HG03045 (cell line): ENCODE results near the gene COA8.

Experiments used
- ATAC-seq: cut with Tn5 transposase; IDR thresholded peaks from one replicate; pipeline ENCODE4 v1.9.1; 2021; ENCODE audit warnings: mild to moderate bottlenecking, moderate library complexity; ENCODE audit not compliant: unreplicated experiment

Gene COA8

DNA sequence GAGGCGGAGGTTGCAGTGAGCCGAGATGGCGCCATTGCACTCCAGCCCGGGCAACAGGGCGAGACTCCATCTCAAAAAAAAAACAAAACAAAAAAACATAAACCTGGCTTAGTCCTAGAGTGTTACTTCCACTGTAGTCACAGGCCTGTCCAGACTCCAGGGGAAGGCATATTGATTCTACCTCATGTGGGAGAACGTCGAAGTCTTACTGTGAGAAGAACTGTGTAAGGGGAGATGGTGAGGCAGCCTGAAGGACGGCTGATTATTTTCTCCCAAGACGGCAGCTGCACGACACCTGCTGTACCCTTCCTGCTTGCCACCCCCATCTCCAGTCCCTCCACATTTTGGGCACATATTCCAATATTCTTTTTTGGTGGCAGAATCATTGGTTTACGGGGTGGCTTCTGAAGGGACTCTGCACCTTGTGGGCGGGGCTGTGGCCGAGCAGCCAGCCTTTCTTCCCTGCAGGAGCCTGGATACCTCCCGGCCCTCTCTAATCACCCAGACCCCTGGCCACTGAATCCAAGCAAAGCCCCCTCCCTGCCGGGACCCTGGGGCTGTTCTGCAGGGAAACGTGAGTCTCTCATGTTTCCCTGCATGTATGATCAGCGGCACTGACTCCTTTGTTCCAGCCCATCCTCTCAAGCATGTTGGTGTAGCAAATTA is 54.0 kb downstream of the COA8 start:
- ATAC-seq, result no peak

DNA sequence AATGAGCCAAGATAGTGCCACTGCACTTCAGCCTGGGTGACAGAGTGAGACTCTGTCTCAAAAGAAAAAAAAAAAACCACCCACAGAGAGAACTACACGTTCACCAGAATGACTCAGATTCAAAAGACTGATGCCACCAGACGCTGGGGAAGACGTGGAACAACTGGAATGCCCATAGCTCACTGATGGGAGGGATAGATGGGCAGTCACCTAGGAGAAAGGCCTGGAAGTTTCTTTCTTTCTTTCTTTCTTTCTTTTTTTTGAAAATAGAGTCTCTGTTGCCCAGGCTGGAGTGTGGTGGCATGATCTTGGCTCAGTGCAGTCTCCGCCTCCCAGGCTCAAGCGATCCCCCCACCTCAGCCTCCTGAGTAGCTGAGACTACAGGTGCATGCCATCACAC is 56.3 kb downstream of the COA8 start:
- ATAC-seq, result no peak

DNA sequence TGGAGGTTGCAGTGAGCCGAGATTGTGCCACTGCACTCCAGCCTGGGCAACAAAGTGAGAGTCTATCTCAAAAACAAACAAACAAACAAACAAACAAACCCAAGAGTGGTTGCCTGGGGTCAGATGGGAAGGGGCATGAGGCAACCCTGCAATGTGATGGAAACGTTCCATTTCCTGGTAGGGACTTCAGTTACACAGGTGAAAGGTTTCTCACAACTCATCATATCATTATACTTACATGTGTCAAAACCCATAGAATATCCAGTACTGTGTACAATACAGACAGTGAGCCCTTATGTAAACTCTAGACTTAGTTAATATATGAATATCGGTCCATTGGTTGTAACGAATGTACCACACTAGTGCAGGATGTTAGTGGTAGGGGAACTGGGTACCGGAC is 59.1 kb downstream of the COA8 start:
- no peak for ATAC-seq

DNA sequence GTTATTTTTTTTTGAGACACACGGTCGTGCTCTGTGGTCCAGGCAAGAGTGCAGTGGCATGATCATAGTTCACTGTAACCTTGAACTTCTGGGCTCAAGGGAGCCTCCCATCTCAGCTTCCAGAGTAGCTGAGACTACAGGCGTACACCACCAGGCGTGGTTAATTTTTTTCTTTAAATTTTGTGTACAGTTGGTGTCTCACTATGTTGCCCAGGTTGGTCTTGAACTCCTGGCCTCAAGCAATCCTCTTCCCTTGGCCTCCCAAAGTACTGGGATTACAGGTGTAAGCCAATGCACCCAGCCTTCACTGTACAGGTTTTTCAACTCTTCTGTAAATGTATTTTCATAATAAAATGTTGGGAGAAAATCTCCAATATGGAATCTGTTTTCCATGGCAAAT is 60.5 kb downstream of the COA8 start:
- no peak for ATAC-seq

DNA sequence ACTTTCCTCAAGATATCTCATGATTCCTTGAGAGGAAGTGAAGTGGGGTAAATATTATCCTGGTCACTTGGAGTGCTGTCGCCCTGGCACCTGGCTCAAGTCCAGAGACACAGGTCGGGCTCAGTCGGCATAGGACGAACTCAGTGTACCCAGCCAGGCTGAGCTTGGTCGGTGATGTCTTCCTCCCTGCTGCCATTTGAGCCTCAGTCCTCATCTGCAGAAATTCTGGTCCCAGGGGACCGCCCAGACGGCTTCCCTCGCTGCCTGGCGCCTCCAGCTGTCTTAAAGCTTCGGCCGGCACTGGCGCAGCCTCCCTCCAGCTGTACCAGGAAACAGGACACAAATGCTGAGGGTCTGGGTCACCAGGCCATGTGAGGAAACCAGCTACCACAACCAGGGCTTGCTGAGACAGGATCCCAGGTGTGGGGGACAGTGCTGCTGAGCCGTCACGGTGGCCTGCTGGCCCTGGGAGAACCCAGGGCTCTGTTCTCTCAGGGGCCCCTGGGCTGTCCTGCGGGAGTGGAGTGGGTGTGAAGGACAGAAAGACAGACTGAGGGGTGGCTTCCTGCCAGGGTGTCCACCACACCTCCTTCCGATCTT is 61.2 kb downstream of the COA8 start:
- ATAC-seq, result no peak

DNA sequence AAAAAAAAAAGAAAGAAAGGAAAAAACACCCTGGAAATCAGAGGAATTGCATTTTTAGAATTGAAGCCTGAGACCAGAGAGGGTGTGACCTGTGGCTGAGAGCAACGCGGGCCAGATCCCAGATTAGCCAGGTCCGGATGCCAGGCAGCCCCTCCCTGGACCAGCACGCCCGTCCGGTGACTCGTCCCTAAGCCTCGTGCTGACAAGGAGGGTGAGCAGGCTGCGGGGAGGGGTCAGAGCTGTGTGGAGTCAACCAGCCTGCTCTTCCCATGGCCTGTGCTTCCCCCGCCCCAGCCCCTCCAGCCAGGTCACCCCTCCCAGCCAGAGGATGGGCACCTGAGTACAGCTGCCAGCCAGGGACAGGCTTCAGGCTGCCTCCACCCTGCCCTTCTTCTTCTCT is 62.1 kb downstream of the COA8 start:
- ATAC-seq, result no peak

DNA sequence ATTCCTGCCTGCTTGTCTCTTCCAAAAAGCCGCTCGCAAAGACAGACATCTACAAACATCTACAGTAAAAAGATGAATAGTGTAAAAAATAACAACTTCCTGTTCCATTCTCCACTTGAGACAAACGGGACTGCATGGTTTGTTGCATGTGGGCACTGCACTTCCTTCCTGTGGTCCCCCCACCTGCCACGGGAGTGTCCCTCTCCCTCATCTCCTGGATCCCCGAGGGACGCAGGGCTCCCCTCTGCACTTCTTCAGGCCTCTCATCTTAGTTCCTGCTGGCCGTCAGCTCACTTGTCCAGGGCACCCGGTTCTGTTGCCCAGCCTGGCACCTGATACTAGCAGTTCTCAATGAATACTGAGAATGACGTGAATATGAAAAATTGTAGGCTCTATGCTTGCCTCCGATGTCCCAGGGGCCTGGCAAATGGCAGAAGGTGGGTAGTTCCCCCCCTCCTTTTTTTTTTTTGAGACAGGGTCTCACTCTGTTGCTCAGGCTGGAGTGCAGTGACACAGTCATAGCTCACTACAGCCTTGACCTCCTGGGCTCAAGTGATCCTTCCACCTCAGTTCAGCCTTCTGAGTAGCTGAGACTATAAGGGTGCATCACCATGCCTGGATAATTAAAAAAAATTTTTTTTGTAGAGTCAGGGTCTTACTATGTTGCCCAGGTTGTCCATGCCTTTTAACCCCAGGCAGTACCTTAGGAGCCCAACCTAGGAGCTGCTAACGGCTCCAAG is 62.8 kb downstream of the COA8 start:
- no peak for ATAC-seq

DNA sequence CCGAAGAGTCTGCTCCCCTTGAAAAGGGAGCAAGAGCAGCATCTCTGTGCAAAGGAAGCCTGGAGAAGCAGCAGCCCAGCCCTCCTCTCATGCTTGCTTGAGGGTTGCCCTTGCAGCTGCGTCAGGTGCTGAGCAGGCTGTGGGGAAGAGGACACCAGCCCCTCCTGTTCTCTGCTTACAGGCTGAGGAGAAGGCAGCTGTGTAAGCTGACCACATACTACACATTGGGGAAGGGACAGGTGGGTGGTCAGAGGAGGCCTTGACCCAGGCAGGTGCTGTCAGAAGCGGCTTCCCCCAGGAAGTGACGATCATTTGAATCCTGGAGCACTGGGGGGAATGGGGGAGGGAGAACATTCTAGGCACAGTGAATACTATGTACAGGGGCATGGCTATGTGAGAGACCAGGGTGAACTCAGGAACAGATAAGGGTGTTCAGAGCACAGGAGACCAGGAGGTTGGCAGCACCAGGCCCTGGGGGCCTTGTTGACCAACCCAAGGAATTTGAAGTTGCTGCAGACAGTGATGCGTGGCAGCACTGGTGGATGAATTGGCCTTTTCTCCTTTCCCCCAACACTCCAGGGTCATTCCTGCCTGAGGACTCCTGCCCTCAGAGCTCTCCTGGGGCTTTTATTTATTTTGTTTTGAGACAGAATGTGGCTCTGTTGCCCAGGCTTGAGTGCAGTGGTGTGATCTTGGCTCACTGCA is 63.5 kb downstream of the COA8 start:
- ATAC-seq, result no peak

DNA sequence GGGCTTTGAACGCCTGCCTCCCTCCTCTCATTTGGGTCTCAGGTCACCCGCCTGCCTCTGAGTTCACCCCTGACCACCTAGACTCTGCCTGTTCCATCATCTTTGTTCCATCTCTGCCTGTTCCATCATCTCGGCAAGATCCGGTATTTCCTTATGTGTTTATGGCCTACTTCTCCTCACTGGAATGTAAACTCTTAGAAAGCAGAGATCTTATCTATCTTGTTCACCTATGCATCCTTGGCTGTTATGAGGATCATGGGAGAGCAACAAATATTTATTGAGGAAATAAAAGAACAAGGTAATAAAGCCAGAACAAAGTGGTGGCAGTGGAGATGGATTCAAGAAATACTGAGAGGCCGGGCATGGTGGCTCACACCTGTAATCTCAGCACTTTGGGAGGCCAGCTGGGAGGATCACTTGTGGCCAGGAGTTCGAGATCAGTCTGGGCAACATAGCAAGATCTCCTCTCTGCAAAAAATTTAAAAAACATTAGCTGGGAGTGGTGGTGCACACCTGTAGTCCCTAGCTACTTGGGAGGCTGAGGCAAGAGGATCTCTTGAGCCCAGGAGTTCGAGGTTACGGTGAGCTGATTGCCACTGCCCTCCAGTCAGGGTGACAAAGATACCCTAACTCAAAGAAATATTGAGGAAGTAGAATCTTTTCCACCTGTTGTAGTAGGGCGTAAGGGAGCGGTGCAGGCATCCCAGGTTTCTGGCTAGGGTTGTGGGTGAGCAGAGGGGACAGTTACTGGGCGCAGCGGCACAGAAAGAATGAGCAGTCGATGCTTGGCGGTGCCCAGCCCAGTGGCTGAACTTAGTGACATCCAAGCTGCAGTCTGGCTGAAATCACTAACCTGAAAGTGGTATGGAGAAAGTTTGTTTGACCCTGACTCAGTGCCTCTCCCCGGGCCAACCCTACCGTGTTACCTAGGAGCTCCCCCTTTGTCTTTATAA is 64.6 kb downstream of the COA8 start:
- ATAC-seq, result no peak

DNA sequence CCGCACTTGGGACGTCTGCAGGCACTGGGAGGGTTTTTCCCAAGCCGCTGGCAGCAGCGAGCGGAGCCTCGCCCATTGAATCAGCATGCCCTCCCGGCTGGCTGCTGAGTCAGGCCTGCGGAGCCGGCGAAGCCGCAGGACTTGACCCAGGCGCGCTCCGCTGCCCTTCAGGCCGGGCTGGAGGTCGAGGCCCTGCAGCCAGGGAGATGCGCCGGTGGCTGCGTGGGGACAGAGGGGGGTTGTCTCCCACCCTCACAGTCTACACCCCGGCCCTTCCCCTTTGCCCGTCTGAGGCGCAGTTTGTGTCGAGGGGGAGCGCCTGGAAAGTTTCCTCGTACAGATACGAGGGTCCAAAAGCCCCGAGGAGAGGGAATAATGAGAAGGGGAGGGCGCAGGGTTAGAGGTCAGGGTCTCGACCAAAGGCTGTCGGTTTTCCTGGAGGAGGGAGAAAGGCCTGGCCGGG is 65.5 kb downstream of the COA8 start:
- no peak for ATAC-seq

DNA sequence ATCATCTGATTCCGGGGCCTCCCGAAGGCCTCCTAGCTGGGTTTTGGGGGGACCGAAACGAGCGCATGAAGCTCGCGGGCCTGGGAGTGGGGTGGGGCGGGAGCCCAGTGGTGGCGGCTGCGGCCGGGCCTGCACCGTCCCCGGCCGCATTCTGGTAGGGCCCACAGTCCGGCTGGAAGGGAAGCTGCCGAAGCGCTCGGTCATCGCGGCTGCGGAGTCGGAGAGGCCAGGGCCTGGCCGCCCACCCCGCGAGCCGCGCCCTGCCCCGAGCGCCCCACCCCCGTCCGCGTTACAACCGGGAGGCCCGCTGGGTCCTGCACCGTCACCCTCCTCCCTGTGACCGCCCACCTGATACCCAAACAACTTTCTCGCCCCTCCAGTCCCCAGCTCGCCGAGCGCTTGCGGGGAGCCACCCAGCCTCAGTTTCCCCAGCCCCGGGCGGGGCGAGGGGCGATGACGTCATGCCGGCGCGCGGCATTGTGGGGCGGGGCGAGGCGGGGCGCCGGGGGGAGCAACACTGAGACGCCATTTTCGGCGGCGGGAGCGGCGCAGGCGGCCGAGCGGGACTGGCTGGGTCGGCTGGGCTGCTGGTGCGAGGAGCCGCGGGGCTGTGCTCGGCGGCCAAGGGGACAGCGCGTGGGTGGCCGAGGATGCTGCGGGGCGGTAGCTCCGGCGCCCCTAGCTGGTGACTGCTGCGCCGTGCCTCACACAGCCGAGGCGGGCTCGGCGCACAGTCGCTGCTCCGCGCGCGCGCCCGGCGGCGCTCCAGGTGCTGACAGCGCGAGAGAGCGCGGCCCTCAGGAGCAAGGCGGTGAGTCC is 66.1 kb downstream of the COA8 start, which contains the start of gene KLC1:
Gene KLC1, plus strand, starts transcription at position 528 of the 819 bp plus-strand sequence. CDS start 25,354 bp downstream, outside the sequence.
- peak; percentile 68 for ATAC-seq

DNA sequence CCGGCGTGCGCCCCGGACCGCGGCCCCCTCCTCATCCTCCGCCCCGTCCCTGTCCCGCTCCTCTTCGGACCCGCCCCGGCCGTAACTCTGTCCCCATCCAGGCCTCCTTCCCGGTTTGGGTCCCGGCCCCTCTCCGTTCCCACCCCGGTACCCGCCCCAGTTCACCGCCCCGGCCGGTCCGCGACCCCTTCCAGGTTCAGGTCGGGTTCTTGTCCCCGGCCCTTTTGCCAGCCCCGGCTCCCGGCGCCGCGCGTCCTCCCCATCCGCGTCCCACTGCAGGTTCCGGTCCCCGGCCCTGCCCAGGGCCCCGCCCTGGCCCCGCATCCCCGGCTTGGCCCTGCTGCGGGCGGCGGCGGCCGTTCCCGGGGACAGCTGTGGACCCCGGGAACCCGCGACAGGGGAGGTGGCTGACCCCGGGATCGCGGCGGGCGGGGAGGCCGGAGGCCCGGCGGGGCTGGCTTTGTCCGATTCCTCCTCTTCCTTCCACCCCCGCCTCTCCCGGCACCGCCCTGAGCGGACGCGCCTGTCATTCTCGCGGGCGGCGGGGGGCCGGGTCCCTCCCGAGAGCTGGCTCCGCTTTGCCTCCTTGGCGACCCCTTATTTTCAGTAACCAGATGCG is 66.9 kb downstream of the COA8 start:
- ATAC-seq, result peak; percentile 15

DNA sequence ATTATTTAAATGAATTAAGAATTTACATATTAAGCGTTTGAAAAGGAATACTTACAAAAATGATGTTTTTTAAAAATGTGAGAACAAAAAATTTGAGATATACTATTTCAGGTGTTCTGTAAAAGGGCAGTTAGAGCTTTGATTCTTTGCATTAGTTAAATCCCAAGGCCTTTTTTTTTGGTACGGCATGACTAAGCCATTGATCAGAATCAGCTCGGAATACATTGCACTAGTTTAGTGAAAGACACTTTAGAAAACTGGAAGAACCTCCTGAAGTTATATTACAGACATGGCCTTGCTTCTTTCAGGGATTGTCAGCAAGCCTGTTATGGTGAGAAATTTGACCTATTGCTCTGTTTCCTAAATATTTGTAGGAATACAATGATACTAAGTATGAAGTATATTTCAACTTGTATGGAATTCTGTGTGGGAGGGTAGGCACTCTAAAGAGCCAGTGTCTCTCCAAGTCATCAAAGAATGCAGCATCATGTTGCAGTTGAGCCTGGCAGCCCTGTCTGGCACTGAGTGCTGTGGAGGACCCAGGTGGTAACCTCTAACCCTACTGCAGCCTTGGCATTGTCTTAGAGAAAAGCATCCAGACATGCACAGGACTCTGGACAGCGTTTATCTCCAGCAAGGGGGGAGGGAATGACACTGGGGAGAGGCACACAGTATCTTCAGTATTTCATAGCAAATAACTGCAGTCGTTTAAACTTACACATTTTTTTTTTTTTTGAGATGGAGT is 67.8 kb downstream of the COA8 start:
- ATAC-seq, result no peak

DNA sequence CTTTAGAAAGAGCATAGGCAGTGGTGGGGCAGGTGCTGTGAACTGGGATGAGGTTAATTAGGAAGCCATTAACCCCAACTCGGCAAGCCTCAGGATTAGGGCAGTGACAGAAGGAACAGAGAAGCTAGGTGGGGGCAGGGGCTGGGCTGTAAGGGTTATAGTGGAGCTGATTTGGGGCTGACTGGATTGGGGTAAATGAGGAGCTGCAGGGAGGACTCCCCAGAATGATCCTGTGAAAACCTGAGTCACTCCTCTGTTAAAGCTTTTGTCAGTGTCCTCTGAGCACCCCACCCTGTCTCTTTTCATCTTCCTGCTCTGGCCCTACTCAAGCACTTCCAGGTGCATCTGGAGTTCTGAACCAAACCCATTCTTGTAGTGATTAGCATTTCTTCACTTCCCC is 70.6 kb downstream of the COA8 start:
- ATAC-seq, result no peak

DNA sequence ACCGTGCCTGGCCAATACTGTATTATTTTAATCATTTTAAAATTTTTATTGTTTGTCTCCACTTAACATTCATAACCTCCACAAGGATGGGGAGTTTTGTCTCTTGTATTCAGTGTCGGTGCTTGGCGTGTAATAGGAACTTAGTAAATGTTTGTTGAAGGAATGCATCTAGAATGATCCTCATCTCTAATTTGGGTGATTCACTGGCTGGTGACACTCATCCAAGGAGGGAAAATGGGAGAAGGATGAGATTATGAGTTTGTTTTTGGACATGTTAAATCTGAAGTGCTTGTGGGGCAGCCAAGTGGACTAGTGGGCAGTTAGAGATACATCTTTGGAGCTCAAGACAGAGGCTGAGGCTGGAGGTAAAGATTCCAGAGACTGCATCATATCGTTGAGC is 71.4 kb downstream of the COA8 start:
- ATAC-seq, result no peak

DNA sequence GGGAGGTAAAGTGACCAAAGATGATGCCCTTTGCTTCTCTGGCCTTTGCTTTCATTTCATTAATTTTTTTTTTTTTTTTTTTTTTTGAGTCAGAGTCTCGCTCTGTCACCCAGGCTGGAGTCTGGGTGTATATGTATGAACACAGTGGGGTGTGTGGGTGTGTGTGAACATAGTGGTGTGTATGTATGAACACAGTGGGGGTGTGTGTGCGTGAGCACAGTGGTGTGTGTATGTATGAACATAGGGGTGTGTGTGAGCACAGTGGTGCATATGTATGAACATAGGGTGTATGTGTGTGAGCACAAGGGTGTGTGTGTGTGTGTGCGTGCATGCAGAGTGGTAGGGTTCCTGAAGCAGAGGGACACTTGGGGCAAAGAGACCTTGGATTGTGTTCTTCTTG is 75.8 kb downstream of the COA8 start:
- no peak for ATAC-seq
